ENCODE measurements around the gene NFATC1. TPM values are rescaled to one million over a fixed set of nuclear protein-coding genes. Genes with fewer than 3 reads are reported as not detected.

The NFATC1 gene
- 1.4 TPM for total RNA-seq

DNA sequence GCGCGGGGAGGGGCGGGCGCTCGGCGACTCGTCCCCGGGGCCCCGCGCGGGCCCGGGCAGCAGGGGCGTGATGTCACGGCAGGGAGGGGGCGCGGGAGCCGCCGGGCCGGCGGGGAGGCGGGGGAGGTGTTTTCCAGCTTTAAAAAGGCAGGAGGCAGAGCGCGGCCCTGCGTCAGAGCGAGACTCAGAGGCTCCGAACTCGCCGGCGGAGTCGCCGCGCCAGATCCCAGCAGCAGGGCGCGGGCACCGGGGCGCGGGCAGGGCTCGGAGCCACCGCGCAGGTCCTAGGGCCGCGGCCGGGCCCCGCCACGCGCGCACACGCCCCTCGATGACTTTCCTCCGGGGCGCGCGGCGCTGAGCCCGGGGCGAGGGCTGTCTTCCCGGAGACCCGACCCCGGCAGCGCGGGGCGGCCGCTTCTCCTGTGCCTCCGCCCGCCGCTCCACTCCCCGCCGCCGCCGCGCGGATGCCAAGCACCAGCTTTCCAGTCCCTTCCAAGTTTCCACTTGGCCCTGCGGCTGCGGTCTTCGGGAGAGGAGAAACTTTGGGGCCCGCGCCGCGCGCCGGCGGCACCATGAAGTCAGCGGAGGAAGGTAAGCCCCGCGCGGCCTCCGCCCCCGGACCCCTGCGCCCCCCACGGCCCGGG, at the start of gene NFATC1:
Gene NFATC1, plus strand, starts transcription at position 170 of the 644 bp plus-strand sequence. Its CDS starts 295 bp downstream, at position 465.

Small RNAs within 50 kb of the gene (small RNA-seq; reads per million reads assigned to genes)
- gene AC018445.2: not detected

Measured in diencephalon (tissue), 1 donor.